ENCODE measurements around the gene DAGLA.
A peak's percentile ranks its signal among the peaks of the same experiment; 100 is the strongest.

The DAGLA gene, protein sequence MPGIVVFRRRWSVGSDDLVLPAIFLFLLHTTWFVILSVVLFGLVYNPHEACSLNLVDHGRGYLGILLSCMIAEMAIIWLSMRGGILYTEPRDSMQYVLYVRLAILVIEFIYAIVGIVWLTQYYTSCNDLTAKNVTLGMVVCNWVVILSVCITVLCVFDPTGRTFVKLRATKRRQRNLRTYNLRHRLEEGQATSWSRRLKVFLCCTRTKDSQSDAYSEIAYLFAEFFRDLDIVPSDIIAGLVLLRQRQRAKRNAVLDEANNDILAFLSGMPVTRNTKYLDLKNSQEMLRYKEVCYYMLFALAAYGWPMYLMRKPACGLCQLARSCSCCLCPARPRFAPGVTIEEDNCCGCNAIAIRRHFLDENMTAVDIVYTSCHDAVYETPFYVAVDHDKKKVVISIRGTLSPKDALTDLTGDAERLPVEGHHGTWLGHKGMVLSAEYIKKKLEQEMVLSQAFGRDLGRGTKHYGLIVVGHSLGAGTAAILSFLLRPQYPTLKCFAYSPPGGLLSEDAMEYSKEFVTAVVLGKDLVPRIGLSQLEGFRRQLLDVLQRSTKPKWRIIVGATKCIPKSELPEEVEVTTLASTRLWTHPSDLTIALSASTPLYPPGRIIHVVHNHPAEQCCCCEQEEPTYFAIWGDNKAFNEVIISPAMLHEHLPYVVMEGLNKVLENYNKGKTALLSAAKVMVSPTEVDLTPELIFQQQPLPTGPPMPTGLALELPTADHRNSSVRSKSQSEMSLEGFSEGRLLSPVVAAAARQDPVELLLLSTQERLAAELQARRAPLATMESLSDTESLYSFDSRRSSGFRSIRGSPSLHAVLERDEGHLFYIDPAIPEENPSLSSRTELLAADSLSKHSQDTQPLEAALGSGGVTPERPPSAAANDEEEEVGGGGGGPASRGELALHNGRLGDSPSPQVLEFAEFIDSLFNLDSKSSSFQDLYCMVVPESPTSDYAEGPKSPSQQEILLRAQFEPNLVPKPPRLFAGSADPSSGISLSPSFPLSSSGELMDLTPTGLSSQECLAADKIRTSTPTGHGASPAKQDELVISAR

DNA sequence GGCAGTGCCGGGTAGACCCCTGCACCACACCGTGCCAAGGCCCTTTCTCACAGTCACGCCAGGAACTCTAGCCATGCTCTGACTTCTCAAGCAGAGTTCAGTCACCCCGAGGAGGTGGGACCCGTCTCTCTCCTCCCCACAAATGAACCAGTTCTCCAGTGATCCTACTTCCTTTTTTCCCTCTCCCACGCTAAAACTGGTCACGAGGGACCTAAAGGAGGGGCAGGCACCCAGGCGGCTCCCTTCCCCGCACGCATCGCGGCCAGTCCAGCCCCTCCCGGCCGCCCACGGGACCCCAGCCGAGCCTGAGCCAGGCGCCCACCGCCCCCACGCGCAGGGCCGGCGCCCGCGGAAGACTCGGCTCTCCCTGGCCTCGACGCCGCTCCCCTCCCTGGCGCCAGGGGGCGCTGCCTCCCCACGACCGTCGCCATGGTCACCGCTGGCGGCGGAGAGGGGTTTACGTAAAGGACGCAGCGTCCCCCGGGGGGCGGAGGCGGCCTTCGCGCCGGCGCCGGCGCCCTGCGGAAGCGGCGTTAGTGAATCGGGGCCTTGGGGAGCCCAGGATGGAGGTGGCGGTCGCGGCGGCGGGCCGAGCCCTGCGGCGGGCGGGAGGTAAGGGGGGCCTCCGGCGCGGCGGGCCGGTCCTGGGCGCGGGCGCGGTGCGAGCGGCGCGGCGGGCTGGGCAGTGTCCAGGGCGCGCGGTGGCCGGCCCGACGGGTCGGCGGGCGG lies at the start of gene DAGLA:
Gene DAGLA, plus strand, starts transcription at position 499 of the 729 bp plus-strand sequence. CDS start 39,765 bp downstream, outside the sequence.
- Histone ChIP-seq H3K9me3 (ENCODE audit: insufficient read depth, low read length) (no peaks in the 10 kb centered on the region), H3K4me1 (ENCODE audit: insufficient read depth, insufficient read length) (peaks cover 34% of the 10 kb centered on the region), H3K36me3 (ENCODE audit: insufficient read depth, insufficient read length, low read length) (no peaks in the 10 kb centered on the region), H3K9ac (ENCODE audit: insufficient read length, low read depth) (peak within 1 kb of the TSS; percentile 69), H3K27me3 (ENCODE audit: insufficient read depth, insufficient read length) (peaks cover 12% of the 10 kb centered on the region), H3K4me3 (ENCODE audit: insufficient read length, low read depth) (peak within 1 kb of the TSS; percentile 50)
- DNase-seq (ENCODE audit: low read depth, low spot score), result no peak
- TF ChIP-seq ZNF274 (IDR thresholded peaks at IDR 0.05; ENCODE audit: low read depth, low read length) (no peak), YY1 (IDR thresholded peaks at IDR 0.05; ENCODE audit: insufficient read depth, insufficient read length) (no peak), SUZ12 (IDR thresholded peaks at IDR 0.05; ENCODE audit: extremely low read depth, insufficient read depth, insufficient read length) (no peak)

DNA sequence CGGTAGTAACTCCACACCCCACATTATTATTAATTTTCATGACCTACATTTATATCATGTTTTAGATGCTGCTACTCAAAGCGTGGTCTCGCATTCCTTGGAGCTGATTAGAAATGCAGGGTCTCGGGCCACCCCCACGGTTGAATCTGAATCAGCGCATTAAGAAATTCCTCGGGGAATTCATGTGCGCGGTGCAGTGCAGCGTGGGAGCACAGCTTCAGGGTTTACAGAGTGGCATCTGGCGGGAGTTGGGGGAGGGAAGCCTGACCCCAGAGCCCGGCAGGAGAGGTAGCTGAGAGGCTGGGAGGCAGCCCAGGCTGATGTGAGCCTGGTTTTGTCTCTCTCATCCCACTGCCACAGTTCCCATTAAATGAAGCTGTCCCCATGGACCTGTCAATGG lies 48.1 kb upstream of the DAGLA start:
- no peak overlapping the region for H3K9ac ChIP-seq (ENCODE audit: insufficient read length, low read depth)
- peaks cover 13% of the 10 kb centered on the region for H3K4me1 ChIP-seq (ENCODE audit: insufficient read depth, insufficient read length)
- H3K9me3 ChIP-seq (ENCODE audit: insufficient read depth, low read length), result no peaks in the 10 kb centered on the region
- DNase-seq (ENCODE audit: low read depth, low spot score), result no peak
- no peak overlapping the region for H3K4me3 ChIP-seq (ENCODE audit: insufficient read length, low read depth)
- TF ChIP-seq YY1 (IDR thresholded peaks at IDR 0.05; ENCODE audit: insufficient read depth, insufficient read length), result no peak
- TF ChIP-seq ZNF274 (IDR thresholded peaks at IDR 0.05; ENCODE audit: low read depth, low read length), result no peak
- H3K36me3 ChIP-seq (ENCODE audit: insufficient read depth, insufficient read length, low read length), result no peaks in the 10 kb centered on the region
- H3K27me3 ChIP-seq (ENCODE audit: insufficient read depth, insufficient read length), result no peaks in the 10 kb centered on the region

DNA sequence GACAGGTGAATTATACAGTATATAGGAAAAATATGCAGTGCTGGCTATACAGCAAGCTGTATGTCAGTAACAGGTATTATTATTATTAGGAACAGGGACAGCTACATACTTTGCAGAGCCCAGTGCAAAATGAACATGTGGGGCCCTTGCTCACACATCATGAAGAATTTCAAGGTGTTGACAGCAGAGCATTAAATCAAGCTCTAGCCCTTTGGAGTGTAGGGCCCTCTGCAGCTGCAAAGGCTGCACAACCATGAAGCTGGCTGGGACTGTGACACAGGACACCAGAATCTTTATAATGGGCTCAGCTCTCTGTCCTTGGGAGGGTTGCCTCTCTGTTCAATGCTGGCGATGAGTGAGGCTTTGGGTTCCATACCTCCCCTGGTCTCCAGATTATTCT lies 44.9 kb upstream of the DAGLA start:
- no peak overlapping the region for H3K4me3 ChIP-seq (ENCODE audit: insufficient read length, low read depth)
- H3K9me3 ChIP-seq (ENCODE audit: insufficient read depth, low read length), result no peaks in the 10 kb centered on the region
- H3K4me1 ChIP-seq (ENCODE audit: insufficient read depth, insufficient read length), result peaks cover 13% of the 10 kb centered on the region
- TF ChIP-seq YY1 (IDR thresholded peaks at IDR 0.05; ENCODE audit: insufficient read depth, insufficient read length) (no peak), ZNF274 (IDR thresholded peaks at IDR 0.05; ENCODE audit: low read depth, low read length) (no peak), SUZ12 (IDR thresholded peaks at IDR 0.05; ENCODE audit: extremely low read depth, insufficient read depth, insufficient read length) (no peak)
- no peaks in the 10 kb centered on the region for H3K36me3 ChIP-seq (ENCODE audit: insufficient read depth, insufficient read length, low read length)
- H3K27me3 ChIP-seq (ENCODE audit: insufficient read depth, insufficient read length), result no peaks in the 10 kb centered on the region
- DNase-seq (ENCODE audit: low read depth, low spot score), result no peak
- no peak overlapping the region for H3K9ac ChIP-seq (ENCODE audit: insufficient read length, low read depth)

DNA sequence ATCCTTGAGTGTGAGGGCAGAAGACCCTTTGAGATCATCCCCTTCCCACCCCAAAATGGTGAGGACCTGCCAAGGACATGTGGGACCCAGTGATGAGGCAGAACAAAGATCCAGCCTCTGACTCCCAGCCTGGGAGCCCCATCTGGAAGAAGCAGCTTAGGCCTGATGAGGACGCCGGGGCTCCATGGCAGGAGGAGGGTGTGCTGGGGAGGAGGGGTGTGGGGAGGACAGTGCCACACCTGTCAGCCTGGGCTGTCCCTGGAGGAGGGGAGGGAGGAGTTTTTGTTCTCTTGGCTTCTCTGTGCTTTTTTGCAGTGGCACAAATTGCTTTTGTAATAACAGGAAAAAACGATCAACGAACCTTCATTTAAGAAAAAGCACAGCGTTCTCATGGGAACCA lies 44.4 kb upstream of the DAGLA start:
- no peak overlapping the region for H3K4me3 ChIP-seq (ENCODE audit: insufficient read length, low read depth)
- H3K9me3 ChIP-seq (ENCODE audit: insufficient read depth, low read length), result no peaks in the 10 kb centered on the region
- TF ChIP-seq SUZ12 (IDR thresholded peaks at IDR 0.05; ENCODE audit: extremely low read depth, insufficient read depth, insufficient read length) (no peak), ZNF274 (IDR thresholded peaks at IDR 0.05; ENCODE audit: low read depth, low read length) (no peak), YY1 (IDR thresholded peaks at IDR 0.05; ENCODE audit: insufficient read depth, insufficient read length) (no peak)
- no peaks in the 10 kb centered on the region for H3K27me3 ChIP-seq (ENCODE audit: insufficient read depth, insufficient read length)
- H3K9ac ChIP-seq (ENCODE audit: insufficient read length, low read depth), result no peak overlapping the region
- no peak for DNase-seq (ENCODE audit: low read depth, low spot score)
- peaks cover 13% of the 10 kb centered on the region for H3K4me1 ChIP-seq (ENCODE audit: insufficient read depth, insufficient read length)
- no peaks in the 10 kb centered on the region for H3K36me3 ChIP-seq (ENCODE audit: insufficient read depth, insufficient read length, low read length)

DNA sequence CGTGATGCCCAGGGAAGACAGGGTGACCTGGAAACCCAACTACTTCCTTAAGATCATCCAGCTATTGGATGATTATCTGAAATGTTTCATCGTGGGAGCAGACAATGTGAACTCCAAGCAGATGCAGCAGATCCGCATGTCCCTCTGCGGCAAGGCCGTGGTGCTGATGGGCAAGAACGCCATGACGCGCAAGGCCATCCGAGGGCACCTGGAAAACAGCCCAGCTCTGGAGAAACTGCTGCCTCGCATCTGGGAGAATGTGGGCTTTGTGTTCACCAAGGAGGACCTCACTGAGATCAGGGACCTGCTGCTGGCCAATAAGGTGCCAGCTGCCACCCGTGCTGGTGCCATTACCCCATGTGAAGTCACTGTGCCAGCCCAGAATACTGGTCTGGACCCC lies 43.5 kb upstream of the DAGLA start:
- H3K9me3 ChIP-seq (ENCODE audit: insufficient read depth, low read length), result no peaks in the 10 kb centered on the region
- no peak overlapping the region for H3K9ac ChIP-seq (ENCODE audit: insufficient read length, low read depth)
- no peak overlapping the region for H3K4me3 ChIP-seq (ENCODE audit: insufficient read length, low read depth)
- H3K36me3 ChIP-seq (ENCODE audit: insufficient read depth, insufficient read length, low read length), result no peaks in the 10 kb centered on the region
- no peak for DNase-seq (ENCODE audit: low read depth, low spot score)
- H3K27me3 ChIP-seq (ENCODE audit: insufficient read depth, insufficient read length), result no peaks in the 10 kb centered on the region
- peaks cover 13% of the 10 kb centered on the region for H3K4me1 ChIP-seq (ENCODE audit: insufficient read depth, insufficient read length)
- TF ChIP-seq YY1 (IDR thresholded peaks at IDR 0.05; ENCODE audit: insufficient read depth, insufficient read length) (no peak), SUZ12 (IDR thresholded peaks at IDR 0.05; ENCODE audit: extremely low read depth, insufficient read depth, insufficient read length) (no peak), ZNF274 (IDR thresholded peaks at IDR 0.05; ENCODE audit: low read depth, low read length) (no peak)

DNA sequence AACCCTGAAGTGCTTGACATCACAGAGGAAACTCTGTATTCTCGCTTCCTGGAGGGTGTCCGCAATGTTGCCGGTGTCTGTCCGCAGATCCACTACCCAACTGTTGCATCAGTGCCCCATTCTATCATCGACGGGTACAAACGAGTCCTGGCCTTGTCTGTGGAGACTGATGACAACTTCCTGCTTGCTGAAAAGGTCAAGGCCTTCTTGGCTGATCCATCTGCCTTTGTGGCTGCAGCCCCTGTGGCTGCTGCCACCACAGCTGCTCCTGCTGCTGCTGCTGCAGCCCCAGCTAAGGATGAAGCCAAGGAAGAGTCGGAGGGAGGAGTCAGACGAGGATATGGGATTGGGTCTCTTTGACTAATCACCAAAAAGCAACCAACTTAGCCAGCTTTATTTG lies 42.9 kb upstream of the DAGLA start:
- H3K4me3 ChIP-seq (ENCODE audit: insufficient read length, low read depth), result no peak overlapping the region
- H3K9me3 ChIP-seq (ENCODE audit: insufficient read depth, low read length), result no peaks in the 10 kb centered on the region
- H3K27me3 ChIP-seq (ENCODE audit: insufficient read depth, insufficient read length), result no peaks in the 10 kb centered on the region
- H3K36me3 ChIP-seq (ENCODE audit: insufficient read depth, insufficient read length, low read length), result no peaks in the 10 kb centered on the region
- no peak overlapping the region for H3K9ac ChIP-seq (ENCODE audit: insufficient read length, low read depth)
- TF ChIP-seq ZNF274 (IDR thresholded peaks at IDR 0.05; ENCODE audit: low read depth, low read length), result no peak
- no peak for DNase-seq (ENCODE audit: low read depth, low spot score)
- peaks cover 10% of the 10 kb centered on the region for H3K4me1 ChIP-seq (ENCODE audit: insufficient read depth, insufficient read length)

All from NT2/D1 (cell line).